DMS79 (cell line): ENCODE data around the gene NDP.
"Not testable (repeated sequence)": the region's sequence is repeated elsewhere in the genome, so short reads cannot be mapped to it uniquely, and the experiment has no call there.

Source experiments
- DNase-seq: peaks from one replicate; lab custom pipeline; 2025; lab: John Stamatoyannopoulos, UW

The NDP gene

DNA sequence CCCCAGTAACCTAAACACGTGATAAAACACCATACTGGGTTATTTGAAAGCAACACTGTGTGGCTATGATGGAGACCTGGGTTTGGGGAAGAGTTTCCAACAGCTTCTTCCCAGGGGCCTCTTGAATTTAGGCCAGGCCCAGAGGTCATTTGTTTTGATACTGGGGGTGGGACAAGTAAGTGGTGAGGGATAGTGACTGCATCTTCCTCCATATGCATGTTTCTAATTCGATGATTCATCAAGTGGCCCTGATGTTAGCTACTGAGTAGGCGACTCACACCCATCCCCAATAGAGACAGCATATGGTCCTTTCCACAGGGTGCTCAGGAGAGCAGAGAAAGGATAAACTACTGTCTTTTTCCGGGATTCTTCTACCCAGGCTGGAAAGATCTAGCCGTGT is 2.7 kb downstream of the NDP start:
- no peak for DNase-seq

DNA sequence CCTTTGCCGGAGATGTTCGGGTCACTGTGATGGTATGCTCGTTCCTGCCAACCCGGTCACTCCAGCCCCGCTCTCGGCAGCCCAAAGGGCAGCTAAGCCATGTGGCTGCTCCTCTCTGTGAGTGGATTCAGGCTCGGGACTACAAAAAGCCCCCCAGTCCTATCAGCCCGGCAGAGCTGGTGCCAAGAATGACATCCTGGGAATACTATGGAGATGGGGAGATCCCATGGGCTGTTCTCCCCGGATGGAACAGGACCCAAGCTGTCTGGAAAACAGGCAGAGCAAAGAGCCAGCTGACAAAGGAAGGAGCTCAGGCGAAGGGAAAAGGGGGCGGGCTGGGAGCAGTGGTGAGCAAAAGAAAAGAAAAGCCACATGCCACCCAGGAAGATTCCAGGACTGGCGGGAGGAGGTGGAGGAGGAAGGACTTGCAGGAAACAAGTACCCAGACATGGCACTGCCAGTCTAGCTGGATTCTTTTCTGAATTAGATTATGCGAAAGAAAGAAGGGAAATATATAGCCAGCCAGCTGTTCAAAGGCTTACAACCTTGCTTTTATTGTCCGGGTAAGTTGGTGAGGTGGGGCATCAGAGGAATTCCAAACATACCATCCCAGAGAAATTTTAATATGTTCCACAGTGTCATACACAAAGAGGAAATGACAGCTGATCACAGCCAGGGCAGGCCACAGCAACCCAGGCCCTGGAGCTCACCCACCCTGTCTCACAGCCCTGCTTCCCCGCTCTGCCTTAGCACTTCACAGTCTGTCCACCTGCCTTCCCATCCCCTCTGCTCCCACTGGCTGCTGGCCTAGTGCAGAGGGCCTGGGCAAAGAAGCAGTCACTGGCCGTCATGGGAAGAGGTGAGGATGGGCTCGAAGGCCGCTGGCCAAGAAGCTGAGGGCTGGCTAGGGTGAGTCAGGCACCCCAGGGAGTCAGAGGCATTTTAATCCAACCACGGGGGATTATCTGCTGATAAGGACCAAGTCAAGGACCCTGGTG is 3.4 kb downstream of the NDP start:
- DNase-seq = no peak

DNA sequence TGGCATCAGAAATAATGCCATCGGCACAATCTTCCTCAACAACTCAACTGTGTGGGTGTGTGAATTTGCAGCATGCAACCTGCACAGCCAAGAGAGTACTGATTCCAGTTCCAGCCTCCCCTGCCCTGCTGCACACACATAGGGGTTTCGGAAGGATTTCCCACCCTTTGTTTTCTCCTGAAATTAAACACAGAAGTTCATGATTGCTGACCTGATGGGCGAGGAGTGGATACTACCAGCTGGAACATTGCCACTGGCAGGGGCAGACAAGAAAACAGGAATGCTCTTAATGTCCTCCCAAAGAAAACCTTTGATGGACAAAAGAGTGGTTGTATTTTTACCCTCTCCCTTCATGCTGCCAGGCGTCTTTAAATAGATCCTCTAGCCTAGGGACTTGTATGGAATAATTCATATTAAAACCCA is 4.8 kb downstream of the NDP start:
- no peak for DNase-seq

DNA sequence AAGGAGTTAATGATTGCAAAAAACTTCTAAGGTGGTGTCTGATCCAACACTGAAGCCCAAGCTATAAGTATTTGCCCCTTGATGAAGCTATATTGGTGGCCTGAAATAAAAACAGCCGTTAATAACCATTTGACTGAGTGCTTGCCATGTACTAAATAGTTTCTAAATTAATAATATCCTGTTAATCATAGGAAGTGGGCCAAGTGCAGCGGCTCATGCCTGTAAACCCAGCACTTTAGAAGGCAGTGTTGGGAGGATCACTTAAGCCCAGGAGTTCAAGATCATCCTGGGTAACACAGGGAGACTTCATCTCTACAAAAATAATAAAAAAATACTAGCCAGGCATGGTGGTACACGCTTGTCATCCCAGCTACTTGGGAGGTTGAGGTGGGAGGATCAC is 8.3 kb downstream of the NDP start:
- DNase-seq = no peak

DNA sequence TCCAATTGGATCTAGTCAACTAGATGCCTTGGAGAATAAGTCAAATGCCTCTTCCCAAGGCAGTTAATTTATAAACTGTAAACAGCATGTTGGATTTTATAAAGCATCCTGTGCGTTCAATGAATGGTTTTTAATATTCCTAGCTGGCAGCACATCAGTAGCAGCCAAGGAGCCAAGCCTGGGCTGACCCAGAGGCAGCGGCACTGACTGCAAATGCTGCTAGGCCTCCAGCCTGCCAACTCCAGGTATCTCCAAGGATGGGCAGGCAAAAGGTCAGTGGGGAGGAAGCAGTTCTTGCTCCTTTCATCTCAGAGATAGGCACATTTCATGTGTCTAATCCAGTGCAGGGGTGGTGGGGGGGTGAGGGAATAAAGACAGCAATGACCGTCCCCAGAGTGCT is 9.5 kb downstream of the NDP start:
- DNase-seq = no peak

DNA sequence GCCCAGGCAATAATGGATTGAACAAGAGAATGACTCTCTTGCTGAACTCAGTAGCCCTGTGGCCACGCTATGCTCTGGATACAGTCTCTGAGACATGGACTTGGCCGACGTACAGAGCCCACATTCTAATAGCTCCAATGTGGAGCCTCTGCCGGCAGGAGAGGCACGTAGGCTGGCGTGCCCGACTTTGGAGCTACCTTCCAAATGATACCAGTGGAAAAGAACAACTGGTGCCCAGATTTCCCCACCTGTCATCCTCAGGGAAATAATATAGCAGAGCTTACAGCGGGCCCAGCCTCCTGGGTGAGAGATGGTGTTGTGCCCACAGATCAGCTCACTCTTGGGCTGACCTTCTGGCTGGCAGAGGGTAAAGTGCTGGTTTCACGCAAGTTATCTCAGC is 10.6 kb downstream of the NDP start:
- DNase-seq = no peak

DNA sequence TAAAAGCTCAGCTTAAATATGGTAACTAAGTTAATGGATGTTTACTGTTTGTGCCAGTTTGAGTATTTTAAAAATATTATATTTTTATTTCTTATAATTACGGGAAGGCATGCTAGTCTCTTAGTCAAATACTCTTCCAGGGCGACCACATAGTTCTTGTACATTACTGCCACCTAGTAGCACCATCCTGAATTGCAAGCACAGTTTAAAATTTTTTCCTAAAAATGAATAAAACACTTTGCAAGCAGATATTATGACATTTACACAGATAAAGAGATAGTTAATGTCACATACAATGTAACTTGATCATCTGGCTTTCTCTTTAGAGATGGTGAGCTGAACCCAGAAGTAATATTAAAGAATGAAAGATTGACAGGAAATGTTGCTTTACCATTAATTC is 11.5 kb downstream of the NDP start:
- no peak for DNase-seq

DNA sequence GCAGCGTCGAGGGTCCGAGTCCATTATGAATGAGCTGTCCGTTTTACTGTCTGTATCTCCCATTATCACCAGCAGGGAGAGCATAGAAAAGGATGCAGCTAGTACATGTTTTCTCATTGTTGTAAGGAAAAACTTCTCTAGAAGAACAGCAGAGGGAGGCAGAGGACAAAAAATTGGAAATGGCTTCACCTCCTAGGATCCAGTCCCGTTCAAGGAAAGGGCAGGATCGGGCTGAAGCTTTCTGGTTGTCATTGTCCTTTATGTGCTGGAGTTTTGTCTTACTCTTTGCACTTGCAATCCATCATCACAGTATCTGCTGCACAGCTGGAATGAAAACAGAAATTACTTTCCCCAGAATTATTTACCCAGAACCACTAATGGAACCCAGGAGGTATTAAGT is 14.7 kb downstream of the NDP start:
- DNase-seq = no peak

DNA sequence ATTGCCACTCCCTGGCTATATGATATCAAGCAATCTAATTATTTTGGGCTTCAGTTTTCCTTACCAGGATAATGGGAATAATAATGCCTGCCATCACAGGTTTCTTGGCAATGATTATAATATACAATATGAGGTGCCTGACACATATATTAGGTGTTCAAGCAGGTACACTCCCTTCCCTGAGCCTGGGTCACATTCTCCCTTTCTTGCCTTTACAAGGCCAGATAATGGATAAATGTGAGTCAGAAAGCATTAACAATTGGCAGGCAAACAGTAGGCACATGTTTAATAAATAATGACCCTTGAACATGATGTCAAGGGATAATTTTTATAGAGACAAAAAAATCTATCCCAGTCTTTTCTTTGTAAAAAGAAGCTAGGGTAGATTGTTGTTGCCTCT is 17.2 kb downstream of the NDP start:
- no peak for DNase-seq

DNA sequence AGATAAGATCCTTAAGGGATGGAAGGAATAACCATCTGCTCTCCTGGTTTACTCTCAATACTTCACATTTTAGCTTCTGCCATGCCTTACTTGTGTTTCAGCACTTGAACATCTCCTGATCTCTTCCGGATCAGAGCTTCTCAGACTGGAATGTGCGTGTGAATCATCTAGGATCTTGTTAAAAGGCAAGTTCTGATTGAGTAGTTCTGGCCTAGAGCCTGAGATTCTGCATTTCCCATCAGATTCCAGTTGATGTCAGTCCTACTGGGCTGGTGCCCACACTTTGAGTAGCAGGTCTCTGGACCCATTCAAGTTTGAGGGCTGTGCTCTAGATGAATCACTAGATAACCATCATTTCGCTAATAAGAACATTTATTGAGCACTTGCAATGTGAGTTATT is 20.0 kb downstream of the NDP start:
- DNase-seq = no peak

DNA sequence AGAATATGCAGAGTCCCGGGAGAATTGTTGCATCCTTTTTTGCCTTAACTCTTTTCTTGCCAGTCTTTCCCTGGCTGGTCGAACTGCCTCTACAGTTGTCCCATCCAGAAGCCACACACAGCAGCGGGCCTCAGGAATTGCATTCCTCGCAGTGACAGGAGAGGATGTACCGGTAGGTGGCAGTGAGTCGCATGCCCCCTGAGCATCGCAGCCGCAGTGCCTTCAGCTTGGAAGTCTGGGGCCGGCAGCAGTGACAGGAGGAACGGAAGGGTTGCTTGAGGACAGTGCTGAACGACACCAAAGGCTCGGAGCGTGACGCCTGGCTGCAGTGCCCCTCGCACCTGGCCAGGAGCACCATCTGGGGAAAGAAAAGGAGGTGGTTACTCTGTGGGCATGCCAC is 23.5 kb downstream of the NDP start:
- no peak for DNase-seq

DNA sequence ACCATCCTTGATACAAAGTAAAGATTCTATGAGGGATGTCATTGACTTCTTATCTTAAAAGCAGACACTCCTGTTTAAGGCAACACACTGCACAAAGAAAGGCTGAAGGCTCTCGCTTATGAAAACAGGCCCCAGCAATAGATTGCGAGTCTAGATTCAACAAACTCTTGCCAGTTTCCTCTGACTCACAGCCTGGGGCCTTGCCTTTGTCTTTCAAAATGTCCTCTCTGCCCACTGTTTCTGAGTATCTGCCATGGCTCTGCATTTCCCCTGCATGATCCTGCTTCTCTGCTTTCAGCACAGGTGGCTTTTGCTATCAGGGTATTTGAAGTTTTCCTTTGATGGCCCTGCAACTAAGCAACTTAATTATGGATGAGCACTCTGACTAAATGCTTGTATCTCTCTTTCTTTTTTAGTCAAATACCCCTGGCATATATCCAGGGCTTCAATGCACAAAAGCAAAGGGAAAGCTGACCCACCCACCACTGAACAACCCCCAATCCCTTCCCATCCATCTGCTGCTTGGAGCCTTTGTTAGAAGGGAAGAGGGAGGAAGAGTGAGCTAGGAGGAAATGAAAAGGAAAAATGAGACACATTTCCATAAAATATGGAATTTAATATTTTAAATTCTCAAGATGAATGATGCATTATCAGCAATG is 32.2 kb downstream of the NDP start:
- no peak for DNase-seq

DNA sequence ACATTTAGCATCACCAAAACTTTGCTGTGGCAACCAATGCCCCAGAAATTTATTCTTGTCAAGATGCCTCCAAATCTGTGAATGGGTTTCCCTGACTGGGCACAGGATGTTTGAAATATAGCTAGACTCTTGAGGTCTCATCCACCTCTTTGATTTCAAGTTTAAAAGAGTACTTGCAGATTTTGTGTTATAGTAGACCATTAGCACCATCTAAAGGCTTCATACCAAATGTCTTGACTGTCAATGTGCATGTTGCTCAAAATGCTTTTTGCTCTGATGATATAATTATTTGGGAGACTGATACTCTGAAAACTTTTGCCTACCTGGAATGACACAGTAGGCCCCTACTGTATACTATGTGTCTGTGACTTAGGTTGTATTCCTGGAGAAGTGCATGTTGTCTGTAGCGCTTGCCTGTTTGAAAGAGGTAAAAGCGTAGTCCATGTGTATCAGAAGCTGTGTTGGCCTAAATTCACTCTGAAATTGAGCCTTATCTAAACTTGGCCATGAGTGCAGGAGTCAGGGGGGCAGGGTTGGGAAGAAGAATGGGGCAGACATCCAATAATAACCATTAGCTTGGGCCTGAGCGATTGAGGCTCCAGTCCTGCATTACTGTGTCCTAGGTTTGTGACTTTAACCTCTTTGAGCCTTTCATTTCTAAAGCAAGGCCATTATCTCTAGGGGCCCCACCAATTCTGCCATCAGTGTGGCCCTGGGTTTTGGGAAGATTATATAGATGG is 33.8 kb downstream of the NDP start:
- no peak for DNase-seq

DNA sequence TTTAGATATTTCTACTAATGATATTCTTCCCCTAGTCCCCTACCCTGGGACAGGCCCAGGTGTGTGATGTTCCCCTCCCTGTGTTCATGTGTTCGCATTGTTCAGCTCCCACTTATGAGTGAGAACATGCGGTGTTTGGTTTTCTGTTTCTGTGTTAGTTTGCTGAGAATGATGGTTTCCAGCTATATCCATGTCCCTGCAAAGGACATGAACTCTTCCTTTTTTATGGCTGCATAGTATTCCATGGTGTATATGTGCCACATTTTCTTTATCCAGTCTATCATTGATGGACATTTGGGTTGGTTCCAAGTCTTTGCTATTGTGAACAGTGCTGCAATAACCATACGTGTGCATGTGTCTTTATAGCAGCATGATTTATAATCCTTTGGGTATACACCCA is 51.2 kb downstream of the NDP start:
- not testable (repeated sequence) for DNase-seq

DNA sequence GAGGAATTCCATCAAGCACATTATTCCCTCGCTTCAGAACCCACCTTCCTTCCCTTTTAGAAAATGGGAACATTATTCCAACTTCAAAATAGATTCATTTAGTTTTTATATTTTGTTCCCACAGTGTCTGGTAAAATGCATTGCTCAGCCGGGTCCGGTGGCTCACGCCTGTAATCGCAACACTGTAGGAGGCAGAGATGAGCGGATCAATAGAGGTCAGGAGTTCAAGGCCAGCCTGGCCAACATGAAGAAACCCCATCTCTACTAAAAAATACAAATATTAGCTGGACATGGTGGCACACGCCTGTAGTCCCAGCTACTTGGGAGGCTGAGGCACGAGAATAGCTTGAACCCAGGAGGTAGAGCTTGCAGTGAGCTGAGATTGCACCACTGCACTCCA is 62.4 kb downstream of the NDP start:
- DNase-seq = not testable (repeated sequence)

DNA sequence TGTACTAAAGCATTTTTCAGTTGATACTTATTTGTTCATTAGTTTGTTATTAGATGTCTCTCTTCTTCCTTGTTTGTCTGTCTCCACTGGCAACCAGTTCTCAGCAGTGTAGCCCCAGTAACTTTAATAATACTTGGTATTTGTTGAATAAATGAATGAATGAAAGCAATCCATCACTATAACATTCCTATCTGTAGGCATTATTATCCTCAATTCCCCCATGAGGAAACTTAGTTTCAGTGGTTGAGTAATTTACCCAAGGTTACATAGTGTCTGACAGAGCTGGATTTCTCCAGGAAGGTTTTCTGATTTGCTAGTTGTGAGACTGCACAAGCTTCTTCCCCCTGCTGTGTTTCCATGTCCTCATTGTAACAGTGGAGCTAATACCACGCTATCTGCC is 63.2 kb downstream of the NDP start:
- no peak for DNase-seq

DNA sequence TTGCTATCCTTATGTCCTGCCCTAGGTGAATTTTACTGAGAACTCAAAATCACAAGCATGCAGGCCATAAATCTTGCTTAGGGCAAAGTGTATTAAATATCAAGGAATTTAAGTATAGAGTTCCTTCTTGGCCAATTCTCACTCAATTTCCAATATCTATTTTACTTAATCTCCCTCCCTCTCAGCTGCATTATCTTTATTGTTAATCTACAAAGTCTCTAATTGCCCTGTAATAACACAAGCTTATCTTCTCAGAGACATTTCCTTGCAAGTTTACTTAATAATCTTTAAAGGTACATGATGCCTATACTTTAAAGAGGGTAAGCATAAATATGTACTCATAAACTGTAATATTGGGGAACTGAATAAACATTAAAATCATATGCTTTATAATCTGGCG is 64.0 kb downstream of the NDP start:
- DNase-seq = no peak

DNA sequence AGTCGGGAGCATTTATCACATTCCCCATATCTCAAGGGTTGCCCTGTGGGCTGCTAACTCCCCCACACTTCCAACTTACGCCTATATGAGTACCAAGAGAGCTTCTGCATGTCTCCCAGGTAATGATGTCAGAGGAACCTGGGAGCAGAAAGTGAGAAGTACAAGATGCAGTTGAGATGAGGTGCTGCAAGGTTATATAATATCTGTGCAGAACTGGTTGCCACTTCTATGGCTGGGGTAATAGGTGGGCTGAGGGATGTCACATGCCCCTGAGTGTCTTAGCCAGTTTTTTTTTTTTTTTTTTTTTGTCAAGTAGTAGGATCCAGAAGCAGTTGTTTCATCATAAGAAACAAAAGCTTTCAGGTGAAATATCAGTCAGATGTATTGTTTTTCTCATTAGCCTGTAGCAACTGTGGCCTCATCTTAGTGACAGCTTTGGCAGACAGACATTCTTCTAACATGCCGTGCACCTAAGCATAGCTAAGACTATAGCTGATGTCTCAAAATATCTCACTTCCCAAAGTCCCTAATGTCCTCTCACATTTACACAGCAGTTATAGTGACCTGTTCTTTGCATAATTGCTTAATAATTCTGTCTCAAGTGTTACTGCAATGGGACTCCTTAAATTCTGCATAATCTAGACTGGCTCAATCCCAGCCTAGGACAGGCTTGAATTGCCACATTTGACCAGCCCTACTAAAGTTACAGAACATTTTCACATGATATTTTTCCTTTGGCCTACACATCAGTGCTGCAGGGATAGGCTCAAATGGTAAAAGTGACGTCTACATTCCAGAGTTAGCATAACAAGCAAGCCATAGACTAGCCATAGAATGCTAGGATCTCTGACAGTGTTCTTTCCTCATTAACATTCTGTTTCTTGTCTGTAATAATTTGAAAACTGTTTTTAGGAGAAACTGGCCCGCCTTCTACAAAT is 73.0 kb downstream of the NDP start:
- DNase-seq = no peak
